Measurements from ENCODE around the gene TROAP.
A peak's percentile ranks its signal among the peaks of the same experiment; 100 is the strongest.

TROAP gene

DNA sequence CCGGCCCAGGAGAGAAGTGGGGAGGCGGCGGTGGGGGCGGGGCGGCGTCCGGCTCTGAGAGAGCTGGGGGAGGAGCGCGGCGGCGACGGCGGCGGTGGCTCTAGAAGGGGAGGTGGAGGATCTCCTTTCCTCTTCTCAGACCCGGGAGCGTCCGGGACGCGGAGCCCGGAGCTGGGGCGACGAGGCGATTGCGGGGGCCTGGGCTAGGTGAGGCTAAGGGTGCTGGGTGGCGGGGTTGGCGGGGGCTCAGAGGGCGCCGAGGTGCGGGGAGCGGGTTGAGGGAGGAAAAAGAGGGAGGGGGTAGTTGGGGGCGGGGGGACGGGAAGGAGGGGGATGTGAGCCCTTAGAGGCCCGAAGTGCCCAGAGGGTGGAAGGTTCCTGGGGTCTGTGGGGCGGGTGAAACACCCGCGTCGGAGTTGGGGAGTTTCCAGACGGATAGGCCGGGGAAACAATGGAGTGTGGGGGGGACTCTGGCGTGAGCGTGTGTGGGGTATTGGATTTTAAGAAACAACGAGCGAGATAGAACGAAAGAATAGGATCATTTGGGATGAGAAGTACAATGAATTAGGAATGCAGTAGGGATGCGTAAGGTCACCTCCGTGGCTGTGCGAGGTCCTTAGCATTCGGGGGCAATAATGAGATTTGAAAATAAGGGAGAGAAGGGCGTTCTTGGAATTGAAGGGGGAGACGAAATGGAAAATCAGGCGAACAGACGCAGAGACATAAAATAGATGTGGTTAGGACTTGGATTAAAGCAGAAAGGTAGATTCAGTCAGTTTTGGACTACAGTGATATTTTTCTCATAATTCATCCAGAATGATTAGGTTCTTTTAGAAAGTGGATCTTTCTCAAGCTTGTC is 44.6 kb downstream of the TROAP start, which contains the start of gene SPATS2:
Gene SPATS2 (plus strand): TSS at position 82 of the 859 bp plus-strand sequence. CDS start 93,551 bp downstream, outside the sequence.
- peak within 1 kb of the TSS; percentile 92 for H3K4me3 ChIP-seq (ENCODE audit: low read length, poor library complexity, severe bottlenecking)
- H3K79me2 ChIP-seq (ENCODE audit: insufficient read depth, low read length), result peaks cover 51% of the 10 kb centered on the region
- H2AFZ ChIP-seq (ENCODE audit: low read length), result peak within 1 kb of the TSS; percentile 98
- H3K9me3 ChIP-seq (ENCODE audit: insufficient read depth, low read depth, low read length), result no peaks in the 10 kb centered on the region
- no peaks in the 10 kb centered on the region for H3K9me2 ChIP-seq (replicated peaks; ENCODE audit: low read depth, low read length)
- H3K27me3 ChIP-seq (ENCODE audit: insufficient read depth, low read length, poor library complexity, severe bottlenecking), result no peaks in the 10 kb centered on the region
- peak within 1 kb of the TSS; percentile 92 for H3K4me2 ChIP-seq (ENCODE audit: low read depth, low read length, poor library complexity, severe bottlenecking)
- H3F3A ChIP-seq (ENCODE audit: low read depth), result peaks cover 3% of the 10 kb centered on the region; the same call in 1 of the 2 replicates
- H4K20me1 ChIP-seq (ENCODE audit: insufficient read depth, low read length, poor library complexity, severe bottlenecking), result peaks cover 28% of the 10 kb centered on the region
- peaks cover 57% of the 10 kb centered on the region for H3K4me1 ChIP-seq (ENCODE audit: insufficient read depth, low read length, poor library complexity, severe bottlenecking)
- no peak for TF ChIP-seq CTCF (conservative IDR thresholded peaks at IDR 0.05; ENCODE audit: low read length)
- TF ChIP-seq EZH2phosphoT487 (IDR thresholded peaks at IDR 0.05; ENCODE audit: borderline replicate concordance), result no peak
- H3K9ac ChIP-seq (ENCODE audit: low read depth, low read length, poor library complexity, severe bottlenecking), result peak within 1 kb of the TSS; percentile 96
- H3K36me3 ChIP-seq (ENCODE audit: insufficient read depth, low read length), result no peaks in the 10 kb centered on the region

DNA sequence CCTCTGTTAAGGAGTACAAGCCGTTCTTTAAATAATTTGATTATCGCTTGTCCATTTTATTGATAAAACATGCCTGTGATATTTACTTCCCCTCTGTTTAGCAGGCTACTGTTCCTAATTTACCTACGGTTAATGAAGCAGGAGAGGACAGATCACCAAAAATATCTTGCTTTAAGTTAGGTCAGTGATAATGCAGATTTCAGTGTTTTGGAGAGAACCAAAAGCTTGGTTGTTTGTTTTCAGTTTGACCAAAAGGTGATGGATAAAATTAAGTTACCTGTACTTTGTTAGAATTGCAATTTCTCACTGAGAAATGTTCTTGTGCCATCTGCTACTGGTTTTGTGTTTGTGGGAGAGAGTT is 45.2 kb downstream of the TROAP start:
- peaks cover 29% of the 10 kb centered on the region for H4K20me1 ChIP-seq (ENCODE audit: insufficient read depth, low read length, poor library complexity, severe bottlenecking)
- H3F3A ChIP-seq (ENCODE audit: low read depth), result peaks cover 3% of the 10 kb centered on the region; the same call in 1 of the 2 replicates
- H3K9ac ChIP-seq (ENCODE audit: low read depth, low read length, poor library complexity, severe bottlenecking), result peak overlapping the region; percentile 96
- TF ChIP-seq CTCF (conservative IDR thresholded peaks at IDR 0.05; ENCODE audit: low read length), result no peak
- TF ChIP-seq EZH2phosphoT487 (IDR thresholded peaks at IDR 0.05; ENCODE audit: borderline replicate concordance), result no peak
- H3K27me3 ChIP-seq (ENCODE audit: insufficient read depth, low read length, poor library complexity, severe bottlenecking), result no peaks in the 10 kb centered on the region
- H2AFZ ChIP-seq (ENCODE audit: low read length), result 0 out of 2 replicates have a peak overlapping the region, but pooled peaks have one; percentile 98
- peak overlapping the region; percentile 92 for H3K4me3 ChIP-seq (ENCODE audit: low read length, poor library complexity, severe bottlenecking)
- no peaks in the 10 kb centered on the region for H3K36me3 ChIP-seq (ENCODE audit: insufficient read depth, low read length)
- peaks cover 57% of the 10 kb centered on the region for H3K79me2 ChIP-seq (ENCODE audit: insufficient read depth, low read length)
- H3K9me3 ChIP-seq (ENCODE audit: insufficient read depth, low read depth, low read length), result no peaks in the 10 kb centered on the region
- peaks cover 59% of the 10 kb centered on the region for H3K4me1 ChIP-seq (ENCODE audit: insufficient read depth, low read length, poor library complexity, severe bottlenecking)
- H3K4me2 ChIP-seq (ENCODE audit: low read depth, low read length, poor library complexity, severe bottlenecking), result peak overlapping the region; percentile 92
- no peaks in the 10 kb centered on the region for H3K9me2 ChIP-seq (replicated peaks; ENCODE audit: low read depth, low read length)

GRCh38 chr12:49369411-49370145 is 46.5 kb downstream of the TROAP start:
- H4K20me1 ChIP-seq (ENCODE audit: insufficient read depth, low read length, poor library complexity, severe bottlenecking), result peaks cover 29% of the 10 kb centered on the region
- peak overlapping the region; percentile 4 for H3K9ac ChIP-seq (ENCODE audit: low read depth, low read length, poor library complexity, severe bottlenecking)
- no peaks in the 10 kb centered on the region for H3K36me3 ChIP-seq (ENCODE audit: insufficient read depth, low read length)
- peaks cover 3% of the 10 kb centered on the region; the same call in 1 of the 2 replicates for H3F3A ChIP-seq (ENCODE audit: low read depth)
- no peaks in the 10 kb centered on the region for H3K9me3 ChIP-seq (ENCODE audit: insufficient read depth, low read depth, low read length)
- peak overlapping the region; percentile 92 for H3K4me3 ChIP-seq (ENCODE audit: low read length, poor library complexity, severe bottlenecking)
- peak overlapping the region; percentile 92 for H3K4me2 ChIP-seq (ENCODE audit: low read depth, low read length, poor library complexity, severe bottlenecking)
- no peaks in the 10 kb centered on the region for H3K9me2 ChIP-seq (replicated peaks; ENCODE audit: low read depth, low read length)
- no peak overlapping the region for H2AFZ ChIP-seq (ENCODE audit: low read length)
- TF ChIP-seq CTCF (conservative IDR thresholded peaks at IDR 0.05; ENCODE audit: low read length) (peak; percentile 57), EZH2phosphoT487 (IDR thresholded peaks at IDR 0.05; ENCODE audit: borderline replicate concordance) (no peak)
- no peaks in the 10 kb centered on the region for H3K27me3 ChIP-seq (ENCODE audit: insufficient read depth, low read length, poor library complexity, severe bottlenecking)
- peaks cover 66% of the 10 kb centered on the region for H3K4me1 ChIP-seq (ENCODE audit: insufficient read depth, low read length, poor library complexity, severe bottlenecking)
- peaks cover 68% of the 10 kb centered on the region for H3K79me2 ChIP-seq (ENCODE audit: insufficient read depth, low read length)

Data from Loucy (cell line).